Erythroblast (primary cell): Measurements from ENCODE around the gene ARID1B.

ENCODE experiments used
- GATA1 ChIP-seq: IDR thresholded peaks from 2 replicates; pipeline ENCODE4 v1.6.1; 2011; ENCODE audit warnings: low read depth, mild to moderate bottlenecking, control low read depth, low read length, moderate library complexity
- POLR2A ChIP-seq: IDR thresholded peaks from 2 replicates; pipeline ENCODE4 v1.6.1; 2011; ENCODE audit warnings: mild to moderate bottlenecking, low read length

- TF ChIP-seq POLR2A (no peak), GATA1 (no peak)
Measured at GRCh38 chr6:157093536-157093935, 316.4 kb downstream of the ARID1B start.
